WI38 (cell line): ENCODE measurements around the gene COL19A1.
"Not testable (repeated sequence)": the region's sequence is repeated elsewhere in the genome, so short reads cannot be mapped to it uniquely, and the experiment has no call there.

Experiments
- H3K4me3 ChIP-seq: 2 replicates; pipeline ENCODE4 v1.5.1; 2011; ENCODE audit warnings: low read depth, mild to moderate bottlenecking, control low read depth, low read length
- TF ChIP-seq, protein P1 (sequence below): IDR thresholded peaks from 2 replicates; pipeline ENCODE4 v1.5.1; 2012; ENCODE audit warnings: low read depth, mild to moderate bottlenecking, control low read depth, low read length

Gene COL19A1

GRCh38 chr6:69907981-69908498, 41.7 kb downstream of the COL19A1 start:
- H3K4me3 ChIP-seq = no peak overlapping the region
- TF ChIP-seq, protein P1, sequence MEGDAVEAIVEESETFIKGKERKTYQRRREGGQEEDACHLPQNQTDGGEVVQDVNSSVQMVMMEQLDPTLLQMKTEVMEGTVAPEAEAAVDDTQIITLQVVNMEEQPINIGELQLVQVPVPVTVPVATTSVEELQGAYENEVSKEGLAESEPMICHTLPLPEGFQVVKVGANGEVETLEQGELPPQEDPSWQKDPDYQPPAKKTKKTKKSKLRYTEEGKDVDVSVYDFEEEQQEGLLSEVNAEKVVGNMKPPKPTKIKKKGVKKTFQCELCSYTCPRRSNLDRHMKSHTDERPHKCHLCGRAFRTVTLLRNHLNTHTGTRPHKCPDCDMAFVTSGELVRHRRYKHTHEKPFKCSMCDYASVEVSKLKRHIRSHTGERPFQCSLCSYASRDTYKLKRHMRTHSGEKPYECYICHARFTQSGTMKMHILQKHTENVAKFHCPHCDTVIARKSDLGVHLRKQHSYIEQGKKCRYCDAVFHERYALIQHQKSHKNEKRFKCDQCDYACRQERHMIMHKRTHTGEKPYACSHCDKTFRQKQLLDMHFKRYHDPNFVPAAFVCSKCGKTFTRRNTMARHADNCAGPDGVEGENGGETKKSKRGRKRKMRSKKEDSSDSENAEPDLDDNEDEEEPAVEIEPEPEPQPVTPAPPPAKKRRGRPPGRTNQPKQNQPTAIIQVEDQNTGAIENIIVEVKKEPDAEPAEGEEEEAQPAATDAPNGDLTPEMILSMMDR = no peak

- TF ChIP-seq, protein P1 = no peak
- no peak overlapping the region for H3K4me3 ChIP-seq
Observed at GRCh38 chr6:69913361-69913760, 47.0 kb downstream of the COL19A1 start.

- TF ChIP-seq, protein P1 = no peak
- H3K4me3 ChIP-seq = no peak overlapping the region
Observed at GRCh38 chr6:69914015-69914485, 47.7 kb downstream of the COL19A1 start.

DNA sequence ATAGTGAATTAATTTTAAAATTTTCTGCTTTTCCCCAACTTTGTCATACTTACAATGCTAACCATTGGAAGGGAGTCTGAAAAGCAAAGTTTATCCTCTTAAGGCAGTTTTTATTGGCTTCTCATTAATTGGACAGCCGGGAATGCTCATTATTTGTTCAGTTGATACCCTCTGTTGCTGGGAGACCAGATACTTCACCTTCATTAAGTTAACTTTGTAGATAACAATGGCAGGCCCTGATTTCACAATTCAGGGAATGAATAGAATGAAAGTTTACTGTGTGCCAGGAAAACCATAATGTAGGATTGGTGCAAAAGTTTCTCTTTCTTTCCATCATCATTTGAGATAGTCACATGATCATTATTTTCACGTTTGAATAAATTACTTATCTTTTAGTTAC, 49.0 kb downstream of the COL19A1 start:
- H3K4me3 ChIP-seq = no peak overlapping the region
- TF ChIP-seq, protein P1 = no peak

GRCh38 chr6:69917834-69918233, 51.5 kb downstream of the COL19A1 start:
- H3K4me3 ChIP-seq = no peak overlapping the region
- TF ChIP-seq, protein P1 = no peak

DNA sequence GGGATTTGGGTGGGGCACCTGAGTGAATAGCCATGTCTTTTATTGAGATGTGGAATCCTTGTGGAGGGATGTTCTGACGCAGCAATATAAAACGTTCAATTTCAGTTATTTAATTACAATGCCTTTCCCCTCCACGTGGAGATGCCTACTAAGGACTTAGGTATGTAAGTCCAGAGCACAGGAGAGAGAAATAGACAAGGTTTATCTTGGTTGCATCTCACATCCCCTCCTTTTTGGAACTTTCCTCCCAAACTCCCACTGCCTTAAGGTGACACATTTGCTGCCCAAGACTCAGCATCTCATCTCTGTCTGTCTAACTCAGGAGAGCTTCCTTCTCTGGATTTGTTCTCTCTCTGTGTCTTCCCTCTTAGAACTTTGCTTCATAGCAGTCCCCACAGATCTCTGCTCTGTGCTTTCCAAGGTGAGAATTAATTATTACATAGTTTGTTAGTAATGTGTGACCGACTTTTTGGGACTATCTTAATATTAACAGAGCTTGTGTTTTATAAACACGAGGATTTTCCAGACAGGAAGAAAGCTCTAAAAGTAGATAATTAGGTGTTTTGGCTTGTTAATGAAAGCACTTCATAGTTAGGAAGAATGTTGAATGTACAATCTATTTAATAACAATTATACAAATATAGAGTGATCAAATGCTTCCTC, 52.6 kb downstream of the COL19A1 start:
- no peak overlapping the region for H3K4me3 ChIP-seq
- TF ChIP-seq, protein P1 = no peak

DNA sequence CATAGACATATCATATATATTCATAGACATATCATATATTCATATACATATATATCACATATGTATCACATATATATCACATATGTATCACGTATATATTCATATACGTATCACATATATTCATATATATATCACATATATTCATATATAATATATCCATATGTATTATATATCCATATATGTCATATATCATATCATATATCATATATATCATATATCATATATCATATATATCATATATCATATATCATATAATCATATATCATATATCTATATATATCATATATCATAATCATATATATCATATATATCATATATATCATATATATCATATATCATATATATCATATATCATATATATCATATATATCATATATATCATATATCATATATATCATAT, 54.7 kb downstream of the COL19A1 start:
- not testable (repeated sequence) for H3K4me3 ChIP-seq

DNA sequence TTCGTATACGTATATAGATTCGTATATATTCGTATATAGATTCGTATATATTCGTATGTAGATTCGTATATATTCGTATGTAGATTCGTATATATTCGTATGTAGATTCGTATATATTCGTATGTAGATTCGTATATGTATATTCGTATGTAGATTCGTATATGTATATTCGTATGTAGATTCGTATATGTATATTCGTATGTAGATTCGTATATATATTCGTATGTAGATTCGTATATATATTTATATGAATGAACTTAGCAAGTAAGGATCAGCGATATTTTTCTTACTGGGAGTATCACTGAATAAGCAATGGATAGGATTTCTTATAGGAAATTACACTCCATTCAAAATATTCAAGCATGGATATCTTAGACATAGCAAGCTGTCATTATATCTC, 55.3 kb downstream of the COL19A1 start:
- H3K4me3 ChIP-seq = not testable (repeated sequence)
